Ovary (tissue), 9 donors: Measurements from ENCODE around the gene LCN10. TPM values are rescaled to one million over a fixed set of nuclear protein-coding genes. Genes with fewer than 3 reads are reported as not detected.

Source experiments
- DNase-seq, 5 donors: peaks; one replicate each; pipeline ENCODE4 v3.0.0-alpha.2; 2019 to 2020
- H3K27ac ChIP-seq, 2 donors: fragments of 200-600 bp; one replicate each; pipeline versions ENCODE4 v1.5.1 to v1.8.0; 2019 to 2022
- H3K27me3 ChIP-seq: fragments of 200-600 bp; one replicate; pipeline ENCODE4 v1.8.0; 2022
- H3K36me3 ChIP-seq: fragments of 200-600 bp; sonication (generic); one replicate; pipeline ENCODE4 v1.5.1; 2019
- H3K4me1 ChIP-seq: one replicate; pipeline ENCODE4 v1.8.1; 2013; ENCODE audit warnings: mild to moderate bottlenecking, moderate library complexity; ENCODE audit not compliant: insufficient read depth
- H3K4me3 ChIP-seq: fragments of 200-600 bp; sonication (generic); one replicate; pipeline ENCODE4 v1.5.1; 2017
- H3K9me3 ChIP-seq, 2 donors: fragments of 200-600 bp in 1 of 2; sonication (generic) in 1 of 2; one replicate each; pipeline versions ENCODE4 v1.5.1 to v1.8.1; 2013 to 2019; ENCODE audit warnings: mild to moderate bottlenecking in 1 of 2, moderate library complexity in 1 of 2
- EP300 ChIP-seq: sonication (generic); formaldehyde crosslinking; IDR thresholded peaks from one replicate; pipeline ENCODE4 v1.6.1; 2017; ENCODE audit warnings: antibody characterized with exemption
- POLR2A ChIP-seq: fragments of 450-650 bp; IDR thresholded peaks from one replicate; pipeline ENCODE4 v1.6.1; 2017; ENCODE audit warnings: antibody characterized with exemption, mild to moderate bottlenecking, moderate library complexity
- WGBS, 3 donors: extraction: QIAGEN DNeasy Blood & Tissue Kit in 1 of 3; methylation state at CpG; one replicate each; pipeline versions ENCODE4 v1.1.5 to v1.1.7; 2013 to 2017; 5-methylcytosine and 5-hydroxymethylcytosine counted together
- intact Hi-C, 4 donors: fragments of 100-400 bp; cut with DNase I; formaldehyde crosslinking; loops; one replicate each; pipeline versions ENCODE4 v1.11.0 to v1.15.1; 2022 to 2023
- microRNA-seq, 3 donors: library from miRNA; unstranded; fragments of <30 nt; microRNA quantifications; one replicate each; pipeline versions ENCODE4 to v1.2.0, GENCODE V29; 2019 to 2020
- polyA plus RNA-seq, 2 donors: library from polyadenylated mRNA; stranded (reverse); fragments of 200-250 nt in 1 of 2; fragments of 350-450 nt in 1 of 2; fragmentation: Illumina TruSeq in 1 of 2; extraction: RNeasy Lipid Tissue Mini Kit (QIAGEN cat#74804) in 1 of 2; gene quantifications; one replicate each; pipeline ENCODE4 v1.2.3, GENCODE V29; 2013 to 2014
- small RNA-seq: library from RNA; depleted of rRNA; stranded (forward); fragments of <200 nt; gene quantifications from one replicate; pipeline ENCODE3, GENCODE V24; 2016
- total RNA-seq, 7 donors: library from RNA; depleted of rRNA in 2 of 7; stranded (reverse); fragments of >200 nt in 2 of 7; fragmentation: NEBNext Ultra II Directional in 3 of 7; extraction: Animal tissue kit (Norgen Biotek cat#: 25700) in 3 of 7; gene quantifications; one replicate each; pipeline versions ENCODE4 v1.1.0 to v1.2.4, GENCODE V29; 2016 to 2023
- TF ChIP-seq, protein P1 (sequence below), 3 donors: fragments of 450-650 bp in 2 of 3; fragments of 200-600 bp in 1 of 3; IDR thresholded peaks; one replicate each; pipeline versions ENCODE4 v1.5.1 to v1.8.0; 2016 to 2022; ENCODE audit warnings: antibody characterized with exemption in 3 of 3, mild to moderate bottlenecking in 1 of 3
- donor health status: DM: no; HTN: no; CAD: no; lungs with moderate emphysema.
- donor health status: DM: no; HTN: no; CAD: no.
- donor health status: Bipolar disorder and iron deficiency.
- donor health status: DM: yes; HTN: yes; CAD: no.
- donor health status: DM: no; HTN: no; CAD: no.
- donor health status: DM: yes; HTN: yes; CAD: no.

LCN10 gene
- total and polyA plus RNA-seq, 9 donors, result 1.4 to 45.4 (median 4.5) TPM

DNA sequence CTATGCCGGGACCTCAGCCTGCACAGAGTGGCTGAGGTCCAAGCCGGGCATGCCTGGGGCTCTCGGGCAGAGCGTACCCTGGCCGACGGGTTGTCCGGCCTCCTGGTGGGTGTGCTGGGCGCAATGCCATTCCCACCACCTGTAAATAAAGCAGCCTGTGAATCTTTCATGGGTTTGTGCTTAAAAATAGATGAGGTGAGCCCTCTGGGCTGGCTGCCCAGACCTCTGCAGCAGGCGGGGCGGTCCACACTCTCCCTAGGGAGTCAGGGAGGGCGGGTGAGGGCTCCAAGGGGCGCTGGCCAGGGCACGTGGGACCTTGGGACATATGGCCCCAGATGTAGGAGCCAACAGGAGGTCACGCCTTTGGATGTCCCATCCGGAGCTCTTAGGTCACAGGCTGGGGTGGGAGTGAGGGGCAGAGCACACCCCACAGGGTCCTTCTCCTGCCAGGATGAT is 51.9 kb downstream of the LCN10 start:
- TF ChIP-seq EP300 (no peak), POLR2A (no peak)
- TF ChIP-seq, protein P1, sequence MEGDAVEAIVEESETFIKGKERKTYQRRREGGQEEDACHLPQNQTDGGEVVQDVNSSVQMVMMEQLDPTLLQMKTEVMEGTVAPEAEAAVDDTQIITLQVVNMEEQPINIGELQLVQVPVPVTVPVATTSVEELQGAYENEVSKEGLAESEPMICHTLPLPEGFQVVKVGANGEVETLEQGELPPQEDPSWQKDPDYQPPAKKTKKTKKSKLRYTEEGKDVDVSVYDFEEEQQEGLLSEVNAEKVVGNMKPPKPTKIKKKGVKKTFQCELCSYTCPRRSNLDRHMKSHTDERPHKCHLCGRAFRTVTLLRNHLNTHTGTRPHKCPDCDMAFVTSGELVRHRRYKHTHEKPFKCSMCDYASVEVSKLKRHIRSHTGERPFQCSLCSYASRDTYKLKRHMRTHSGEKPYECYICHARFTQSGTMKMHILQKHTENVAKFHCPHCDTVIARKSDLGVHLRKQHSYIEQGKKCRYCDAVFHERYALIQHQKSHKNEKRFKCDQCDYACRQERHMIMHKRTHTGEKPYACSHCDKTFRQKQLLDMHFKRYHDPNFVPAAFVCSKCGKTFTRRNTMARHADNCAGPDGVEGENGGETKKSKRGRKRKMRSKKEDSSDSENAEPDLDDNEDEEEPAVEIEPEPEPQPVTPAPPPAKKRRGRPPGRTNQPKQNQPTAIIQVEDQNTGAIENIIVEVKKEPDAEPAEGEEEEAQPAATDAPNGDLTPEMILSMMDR (IDR thresholded peaks at IDR 0.05), result no peak
- intact Hi-C loops, result no loop called here
- Histone ChIP-seq H3K9me3 (no peaks in the 10 kb centered on the region), H3K36me3 (no peaks in the 10 kb centered on the region), H3K4me1 (no peaks in the 10 kb centered on the region), H3K27ac (no peak overlapping the region), H3K27me3 (no peaks in the 10 kb centered on the region), H3K4me3 (no peak overlapping the region)
- 24 to 50% (median 32%) methylated on average over 15 of the region's 15 CpGs for WGBS, 3 donors
- DNase-seq, result peak in 3 of 5 donors; percentile 26 to 57 (median 27)

DNA sequence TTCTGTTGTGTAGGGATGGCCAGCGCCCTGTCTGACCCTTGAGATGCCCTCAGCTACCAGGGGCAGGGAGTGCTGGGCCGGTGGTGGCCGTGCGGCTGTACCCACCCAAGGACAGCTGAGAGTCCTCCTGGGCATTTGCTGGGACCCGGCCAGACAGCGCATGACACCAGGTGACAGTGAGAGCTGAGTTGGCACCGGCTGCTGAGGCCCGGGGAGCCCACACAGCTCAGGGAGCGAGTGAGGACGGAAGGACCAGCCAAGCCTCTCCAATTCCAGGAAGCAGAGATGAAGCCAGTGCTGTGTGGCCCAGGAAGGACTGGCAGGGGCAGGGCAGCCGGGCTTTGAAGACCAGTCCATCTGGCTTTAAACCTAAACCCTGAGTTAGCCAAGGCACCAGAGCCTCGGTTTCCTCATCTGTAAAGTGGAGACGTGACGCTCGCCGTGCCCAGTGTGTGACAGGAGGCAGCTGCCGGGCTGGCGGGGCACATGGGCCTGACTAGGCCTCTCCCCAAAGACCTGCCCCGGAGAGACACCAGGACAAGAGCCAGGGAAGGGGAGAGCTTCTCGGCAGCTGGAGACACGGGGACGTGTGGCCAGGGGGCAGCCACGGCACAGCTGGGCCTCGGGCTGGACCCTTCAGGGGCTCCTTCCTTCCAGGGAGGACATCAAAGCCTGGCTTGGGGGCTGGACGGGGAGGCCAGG is 52.5 kb downstream of the LCN10 start:
- no peaks in the 10 kb centered on the region for H3K4me1 ChIP-seq
- H3K27ac ChIP-seq, result no peak overlapping the region
- no peak for TF ChIP-seq EP300
- TF ChIP-seq, protein P1 (IDR thresholded peaks at IDR 0.05), result no peak
- no peaks in the 10 kb centered on the region for H3K9me3 ChIP-seq
- intact Hi-C loops, result no loop called here
- H3K27me3 ChIP-seq, result no peaks in the 10 kb centered on the region
- DNase-seq, result peak in 1 of 5 donors; percentile 35
- no peaks in the 10 kb centered on the region for H3K36me3 ChIP-seq
- WGBS, 3 donors, result 68 to 76% (median 71%) methylated on average over 25 of the region's 25 CpGs
- no peak overlapping the region for H3K4me3 ChIP-seq

DNA sequence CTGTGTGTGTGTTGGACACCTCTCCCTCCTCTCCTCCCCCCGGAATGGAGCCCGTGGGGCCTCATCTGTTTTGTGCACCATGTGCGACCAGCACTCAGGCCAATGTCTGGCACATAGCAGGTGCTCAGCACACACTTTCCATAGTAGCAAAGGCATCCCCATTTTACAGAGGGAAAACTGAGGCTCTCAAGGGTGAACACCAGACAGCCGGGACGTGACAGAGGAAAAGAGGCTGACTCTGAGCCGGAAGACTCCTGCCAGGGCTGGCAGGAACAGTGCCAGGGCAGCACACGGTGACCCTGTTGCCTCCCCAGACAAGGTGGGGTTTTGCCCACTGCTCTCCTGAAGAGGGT is 53.7 kb downstream of the LCN10 start:
- intact Hi-C loops, result no loop called here
- H3K9me3 ChIP-seq, result no peaks in the 10 kb centered on the region
- no peaks in the 10 kb centered on the region for H3K36me3 ChIP-seq
- H3K27ac ChIP-seq, result no peak overlapping the region
- H3K27me3 ChIP-seq, result no peaks in the 10 kb centered on the region
- TF ChIP-seq POLR2A (no peak), EP300 (no peak)
- TF ChIP-seq, protein P1 (IDR thresholded peaks at IDR 0.05), result no peak
- WGBS, 3 donors, result 79 to 93% (median 85%) methylated on average over 7 of the region's 7 CpGs
- H3K4me1 ChIP-seq, result no peaks in the 10 kb centered on the region
- DNase-seq, result peak in 1 of 5 donors; percentile 32
- H3K4me3 ChIP-seq, result no peak overlapping the region

DNA sequence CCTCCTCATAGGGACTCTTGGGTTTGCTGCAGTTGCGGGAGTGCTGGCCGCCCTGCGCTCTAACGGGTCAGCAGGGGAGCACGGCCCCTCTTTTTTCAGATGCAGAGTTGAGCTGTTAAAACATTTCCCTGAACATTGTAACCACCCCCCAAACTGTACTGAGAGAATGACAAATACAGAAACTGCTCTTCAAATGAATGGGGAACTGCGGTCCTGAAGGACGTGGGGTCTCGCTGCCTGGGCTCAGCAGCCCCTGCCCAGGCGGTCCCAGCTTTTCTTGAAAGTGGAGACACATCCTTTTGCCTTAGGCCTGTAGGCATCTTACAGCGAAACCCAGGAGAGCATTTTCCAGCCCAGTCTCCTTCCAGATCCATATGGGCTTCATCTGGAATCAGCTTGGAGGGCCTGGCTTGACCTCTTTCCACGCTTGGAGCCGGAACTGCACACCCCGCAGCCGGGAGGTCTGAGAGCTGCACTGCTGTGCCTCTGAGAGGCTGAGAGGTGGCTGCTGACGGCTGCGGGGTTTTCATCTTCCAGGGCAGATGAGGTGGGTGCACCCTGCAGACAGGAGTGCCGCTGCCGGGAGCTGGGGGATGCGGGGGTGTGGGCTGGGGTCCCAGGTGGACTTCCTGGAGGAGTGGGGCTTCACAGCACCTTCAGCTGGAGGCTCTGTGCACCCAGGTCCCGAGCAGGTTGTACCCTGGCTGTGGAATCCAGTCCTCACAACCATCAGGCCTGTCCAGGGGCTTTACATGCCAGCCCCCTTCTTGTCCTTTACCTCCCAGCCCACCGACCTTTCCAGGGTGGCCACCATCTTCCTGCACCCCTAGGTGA is 54.2 kb downstream of the LCN10 start:
- intact Hi-C loops, result no loop called here

More for the DNA sequence above, 54.2 kb downstream of the LCN10 start:
- H3K4me1 ChIP-seq, result no peaks in the 10 kb centered on the region
- H3K27me3 ChIP-seq, result no peaks in the 10 kb centered on the region
- no peaks in the 10 kb centered on the region for H3K9me3 ChIP-seq
- no peak overlapping the region for H3K4me3 ChIP-seq
- no peak overlapping the region for H3K27ac ChIP-seq
- peak in 1 of 5 donors; percentile 36 for DNase-seq
- TF ChIP-seq, protein P1 (IDR thresholded peaks at IDR 0.05), result no peak
- TF ChIP-seq POLR2A (no peak), EP300 (no peak)
- WGBS, 3 donors, result 60 to 68% (median 65%) methylated on average over 21 of the region's 21 CpGs
- no peaks in the 10 kb centered on the region for H3K36me3 ChIP-seq

Small RNAs within 50 kb of the gene (microRNA-seq; reads per million reads assigned to microRNA genes)
- gene MIR6722, result 0 reads per million in 3 donors

Small RNAs within 50 kb of the gene (small RNA-seq; reads per million reads assigned to genes)
- gene ATP6V1G1P3 (not detected), gene MIR6722 (not detected)

Other genes with a start within 250 kb of the LCN10 start
- gene NOTCH1, start 196.9 kb downstream of the LCN10 start, total RNA-seq, result 10 to 100 TPM in 6 of 7 donors, 1 to 10 TPM in 1; 7.3 to 30.9 (median 17.4) TPM
- 1 to 10 TPM; 2.5 to 7.8 TPM for gene NOTCH1, start 196.9 kb downstream of the LCN10 start, polyA plus RNA-seq
- 100 to 1,000 TPM in 1 of 7 donors, 10 to 100 TPM in 6; 27.1 to 113 (median 43.4) TPM for gene EGFL7, start 80.0 kb downstream of the LCN10 start, total RNA-seq
- gene EGFL7, start 80.0 kb downstream of the LCN10 start, polyA plus RNA-seq, result 100 to 1,000 TPM in 1 of 2 donors, under 1 TPM in 1; 0.18 to 105 TPM
- 10 to 100 TPM; 14.4 to 40.9 (median 24.8) TPM for gene AGPAT2, start 55.5 kb downstream of the LCN10 start, total RNA-seq
- gene AGPAT2, start 55.5 kb downstream of the LCN10 start, polyA plus RNA-seq, result 10 to 100 TPM in 1 of 2 donors, 1 to 10 TPM in 1; 6.1 to 23.9 TPM
- 10 to 100 TPM in 5 of 7 donors, 1 to 10 TPM in 2; 5.2 to 23.4 (median 13.1) TPM for gene DIPK1B, start 30.4 kb downstream of the LCN10 start, total RNA-seq
- gene DIPK1B, start 30.4 kb downstream of the LCN10 start, polyA plus RNA-seq, result 10 to 100 TPM in 1 of 2 donors, 1 to 10 TPM in 1; 2.9 to 15.0 TPM
- 10 to 100 TPM in 3 of 7 donors, 1 to 10 TPM in 4; 1.8 to 59.3 (median 8.3) TPM for gene LCN6, start 5.6 kb upstream of the LCN10 start, total RNA-seq
- gene LCN6, start 5.6 kb upstream of the LCN10 start, polyA plus RNA-seq, result 10 to 100 TPM in 1 of 2 donors, 1 to 10 TPM in 1; 1.6 to 33.4 TPM
- gene LCN8, start 15.3 kb upstream of the LCN10 start, total RNA-seq, result 1 to 10 TPM in 1 of 7 donors, under 1 TPM in 1, not detected in 5; 0.23 to 3.0 TPM
- under 1 TPM in 1 of 2 donors, not detected in 1; 0.36 TPM for gene LCN8, start 15.3 kb upstream of the LCN10 start, polyA plus RNA-seq
- gene LCN15, start 21.6 kb upstream of the LCN10 start, total RNA-seq, result not detected
- gene LCN15, start 21.6 kb upstream of the LCN10 start, polyA plus RNA-seq, result not detected
- gene TMEM141, start 48.4 kb upstream of the LCN10 start, total RNA-seq, result 100 to 1,000 TPM in 1 of 7 donors, 10 to 100 TPM in 6; 43.1 to 115 (median 64.8) TPM
- 10 to 100 TPM; 23.4 to 64.9 TPM for gene TMEM141, start 48.4 kb upstream of the LCN10 start, polyA plus RNA-seq
- 10 to 100 TPM in 1 of 7 donors, 1 to 10 TPM in 6; 1.2 to 11.8 (median 6.6) TPM for gene CCDC183, start 53.4 kb upstream of the LCN10 start, total RNA-seq
- gene CCDC183, start 53.4 kb upstream of the LCN10 start, polyA plus RNA-seq, result 1 to 10 TPM in 1 of 2 donors, under 1 TPM in 1; 0.47 to 3.1 TPM
- 10 to 100 TPM; 25.2 to 65.4 (median 56.2) TPM for gene RABL6, start 65.0 kb upstream of the LCN10 start, total RNA-seq
- gene RABL6, start 65.0 kb upstream of the LCN10 start, polyA plus RNA-seq, result 10 to 100 TPM; 22.6 to 37.5 TPM
- 1 to 10 TPM in 5 of 7 donors, under 1 TPM in 2; 0.48 to 2.4 (median 1.4) TPM for gene AJM1, start 99.5 kb upstream of the LCN10 start, total RNA-seq
- gene AJM1, start 99.5 kb upstream of the LCN10 start, polyA plus RNA-seq, result under 1 TPM in 1 of 2 donors, not detected in 1; 0.93 TPM
- gene PHPT1, start 106.5 kb upstream of the LCN10 start, total RNA-seq, result 100 to 1,000 TPM in 2 of 7 donors, 10 to 100 TPM in 5; 39.2 to 132 (median 86.9) TPM
- 10 to 100 TPM; 18.1 to 57.6 TPM for gene PHPT1, start 106.5 kb upstream of the LCN10 start, polyA plus RNA-seq
- gene MAMDC4, start 109.4 kb upstream of the LCN10 start, total RNA-seq, result 10 to 100 TPM in 1 of 7 donors, 1 to 10 TPM in 6; 2.1 to 31.4 (median 2.5) TPM
- gene MAMDC4, start 109.4 kb upstream of the LCN10 start, polyA plus RNA-seq, result 1 to 10 TPM in 1 of 2 donors, under 1 TPM in 1; 0.15 to 2.6 TPM
- gene EDF1, start 123.4 kb upstream of the LCN10 start, total RNA-seq, result 100 to 1,000 TPM; 306 to 391 (median 336) TPM
- gene EDF1, start 123.4 kb upstream of the LCN10 start, polyA plus RNA-seq, result 100 to 1,000 TPM; 154 to 444 TPM
- 10 to 100 TPM in 4 of 7 donors, 1 to 10 TPM in 3; 5.6 to 11.9 (median 10.3) TPM for gene TRAF2, start 143.6 kb upstream of the LCN10 start, total RNA-seq
- gene TRAF2, start 143.6 kb upstream of the LCN10 start, polyA plus RNA-seq, result 1 to 10 TPM in 1 of 2 donors, under 1 TPM in 1; 0.83 to 7.6 TPM
- gene FBXW5, start 201.8 kb upstream of the LCN10 start, total RNA-seq, result 10 to 100 TPM; 49.4 to 75.5 (median 60.5) TPM
- gene FBXW5, start 201.8 kb upstream of the LCN10 start, polyA plus RNA-seq, result 10 to 100 TPM in 1 of 2 donors, 1 to 10 TPM in 1; 2.2 to 64.1 TPM
- gene C8G, start 202.3 kb upstream of the LCN10 start, total RNA-seq, result under 1 TPM in 1 of 7 donors, not detected in 6; 1.00 TPM
- gene C8G, start 202.3 kb upstream of the LCN10 start, polyA plus RNA-seq, result under 1 TPM in 1 of 2 donors, not detected in 1; 0.38 TPM
- gene LCN12, start 209.3 kb upstream of the LCN10 start, total RNA-seq, result 10 to 100 TPM in 5 of 7 donors, 1 to 10 TPM in 2; 1.3 to 40.9 (median 19.2) TPM
- 1 to 10 TPM; 1.1 to 6.1 TPM for gene LCN12, start 209.3 kb upstream of the LCN10 start, polyA plus RNA-seq
- 100 to 1,000 TPM in 2 of 7 donors, 10 to 100 TPM in 4, 1 to 10 TPM in 1; 5.8 to 191 (median 59.8) TPM for gene PTGDS, start 234.6 kb upstream of the LCN10 start, total RNA-seq
- 10 to 100 TPM; 13.6 to 43.1 TPM for gene PTGDS, start 234.6 kb upstream of the LCN10 start, polyA plus RNA-seq
- 1 to 10 TPM in 2 of 7 donors, under 1 TPM in 4, not detected in 1; 0.25 to 1.6 (median 0.61) TPM for gene LCNL1, start 240.1 kb upstream of the LCN10 start, total RNA-seq
- under 1 TPM; 0.17 to 0.19 TPM for gene LCNL1, start 240.1 kb upstream of the LCN10 start, polyA plus RNA-seq
- 10 to 100 TPM; 23.6 to 48.9 (median 37.5) TPM for gene PAXX, start 249.5 kb upstream of the LCN10 start, total RNA-seq
- 10 to 100 TPM in 1 of 2 donors, 1 to 10 TPM in 1; 1.1 to 47.8 TPM for gene PAXX, start 249.5 kb upstream of the LCN10 start, polyA plus RNA-seq